GM18951 (cell line): ENCODE results near the gene TTN.
"Not testable (repeated sequence)": the region's sequence is repeated elsewhere in the genome, so short reads cannot be mapped to it uniquely, and the experiment has no call there.

Experiments
- POLR2A ChIP-seq: IDR thresholded peaks from 4 replicates; pipeline ENCODE4 v1.6.1; 2011; ENCODE audit warnings: mild to moderate bottlenecking; ENCODE audit not compliant: insufficient read length, insufficient read depth; ENCODE audit errors: extremely low read depth
- in situ Hi-C: fragments of 300-500 bp; cut with MboI; formaldehyde crosslinking; loops from one replicate; pipeline ENCODE4 v1.12.0; 2022; ENCODE audit warnings: low sequenced_read_pairs, mixed read lengths, inconsistent platforms; ENCODE audit not compliant: unreplicated experiment

TTN gene

GRCh38 chr2:178574789-178575188 lies 232.4 kb downstream of the TTN start:
- no peak for TF ChIP-seq POLR2A
- in situ Hi-C loops, result no loop called here

GRCh38 chr2:178568227-178568626 lies 239.0 kb downstream of the TTN start:
- in situ Hi-C loops, result no loop called here
- no peak for TF ChIP-seq POLR2A

GRCh38 chr2:178553047-178553446 lies 254.2 kb downstream of the TTN start:
- in situ Hi-C loops, result no loop called here
- TF ChIP-seq POLR2A, result no peak

GRCh38 chr2:178550352-178550751 lies 256.9 kb downstream of the TTN start:
- no peak for TF ChIP-seq POLR2A
- in situ Hi-C loops, result no loop called here

GRCh38 chr2:178542569-178542968 lies 264.7 kb downstream of the TTN start:
- in situ Hi-C loops, result no loop called here
- TF ChIP-seq POLR2A, result no peak

GRCh38 chr2:178542161-178542560 lies 265.1 kb downstream of the TTN start:
- no peak for TF ChIP-seq POLR2A
- in situ Hi-C loops, result no loop called here

GRCh38 chr2:178536037-178536436 lies 271.2 kb downstream of the TTN start:
- in situ Hi-C loops, result no loop called here
- TF ChIP-seq POLR2A, result no peak

- in situ Hi-C loops, result no loop called here
- TF ChIP-seq POLR2A, result no peak
Measured at GRCh38 chr2:178531168-178531567, 276.1 kb downstream of the TTN start.

- no peak for TF ChIP-seq POLR2A
- in situ Hi-C loops, result no loop called here
Measured at GRCh38 chr2:178530625-178531142, 276.5 kb downstream of the TTN start.

GRCh38 chr2:178530131-178530530 lies 277.1 kb downstream of the TTN start:
- TF ChIP-seq POLR2A, result no peak
- in situ Hi-C loops, result no loop called here

- in situ Hi-C loops, result no loop called here
- TF ChIP-seq POLR2A, result no peak
Measured at GRCh38 chr2:178529194-178529593, 278.0 kb downstream of the TTN start.

GRCh38 chr2:178528647-178529046 lies 278.6 kb downstream of the TTN start:
- in situ Hi-C loops, result no loop called here
- TF ChIP-seq POLR2A, result no peak

- no peak for TF ChIP-seq POLR2A
- in situ Hi-C loops, result no loop called here
Measured at GRCh38 chr2:178527592-178527991, 279.6 kb downstream of the TTN start.

- TF ChIP-seq POLR2A, result no peak
- in situ Hi-C loops, result no loop called here
Measured at GRCh38 chr2:178526256-178526655, 281.0 kb downstream of the TTN start.

GRCh38 chr2:178525460-178525859 lies 281.8 kb downstream of the TTN start:
- in situ Hi-C loops, result not testable (repeated sequence)

GRCh38 chr2:178525010-178525409 lies 282.2 kb downstream of the TTN start:
- in situ Hi-C loops, result not testable (repeated sequence)
